ENCODE measurements around the gene ANKRD23. TPM values are rescaled to one million over a fixed set of nuclear protein-coding genes. Genes with fewer than 3 reads are reported as not detected.
"Not testable (repeated sequence)": the region's sequence is repeated elsewhere in the genome, so short reads cannot be mapped to it uniquely, and the experiment has no call there.

The ANKRD23 gene
- total RNA-seq, result 10.1 to 12.5 TPM (median 12.5 TPM) in 3 replicates

DNA sequence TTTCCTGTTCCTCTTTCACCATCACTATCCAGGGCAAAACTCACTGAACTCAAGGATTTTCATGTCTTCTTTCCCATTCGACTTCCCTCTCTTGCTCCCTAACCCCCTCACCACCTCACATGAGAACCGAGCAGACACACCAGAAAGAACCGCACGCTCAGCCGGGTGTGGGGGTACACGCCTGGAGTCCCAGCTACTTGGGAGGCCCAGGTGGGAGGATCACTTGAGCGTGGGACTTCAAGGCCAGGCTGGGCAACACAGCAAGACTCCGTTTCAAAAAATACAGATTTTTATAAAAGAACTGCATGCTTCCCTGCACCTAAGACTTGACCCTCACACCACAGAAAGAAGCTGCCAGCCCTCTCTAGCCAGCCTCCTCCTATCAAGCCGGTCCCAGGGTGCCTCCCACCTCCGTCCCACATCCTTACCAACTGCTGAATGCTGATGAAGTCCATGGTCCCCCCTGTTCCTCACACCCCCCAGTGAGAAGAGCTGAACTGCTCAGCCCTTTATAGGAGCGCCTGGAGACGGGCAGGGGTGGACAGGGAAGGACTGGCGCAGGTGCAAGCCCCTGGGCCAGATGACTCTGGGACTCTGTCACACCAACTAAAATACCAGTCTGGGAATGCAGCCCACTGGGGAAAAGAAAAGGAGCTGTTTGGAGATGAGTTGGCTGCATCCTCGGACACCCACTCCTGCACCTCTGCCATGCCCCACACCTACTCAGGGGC lies at the start of gene ANKRD23:
Gene ANKRD23 (minus strand): TSS at position 484 of the 731 bp plus-strand sequence. CDS start 29 bp downstream, at position 455.
- Mint-ChIP-seq H3K4me3 (no peak within 1 kb of the TSS), H3K4me1 (peaks cover 4% of the 10 kb centered on the region), H3K9me3 (no peaks in the 10 kb centered on the region), H3K27ac (no peak within 1 kb of the TSS), H3K27me3 (ENCODE audit: low read depth) (no peaks in the 10 kb centered on the region), H3K36me3 (peaks cover 16% of the 10 kb centered on the region)
- no peak for DNase-seq (ENCODE audit: low spot score in 2 of 2, unreplicated experiment in 2 of 2)
- TF ChIP-seq, protein P1, sequence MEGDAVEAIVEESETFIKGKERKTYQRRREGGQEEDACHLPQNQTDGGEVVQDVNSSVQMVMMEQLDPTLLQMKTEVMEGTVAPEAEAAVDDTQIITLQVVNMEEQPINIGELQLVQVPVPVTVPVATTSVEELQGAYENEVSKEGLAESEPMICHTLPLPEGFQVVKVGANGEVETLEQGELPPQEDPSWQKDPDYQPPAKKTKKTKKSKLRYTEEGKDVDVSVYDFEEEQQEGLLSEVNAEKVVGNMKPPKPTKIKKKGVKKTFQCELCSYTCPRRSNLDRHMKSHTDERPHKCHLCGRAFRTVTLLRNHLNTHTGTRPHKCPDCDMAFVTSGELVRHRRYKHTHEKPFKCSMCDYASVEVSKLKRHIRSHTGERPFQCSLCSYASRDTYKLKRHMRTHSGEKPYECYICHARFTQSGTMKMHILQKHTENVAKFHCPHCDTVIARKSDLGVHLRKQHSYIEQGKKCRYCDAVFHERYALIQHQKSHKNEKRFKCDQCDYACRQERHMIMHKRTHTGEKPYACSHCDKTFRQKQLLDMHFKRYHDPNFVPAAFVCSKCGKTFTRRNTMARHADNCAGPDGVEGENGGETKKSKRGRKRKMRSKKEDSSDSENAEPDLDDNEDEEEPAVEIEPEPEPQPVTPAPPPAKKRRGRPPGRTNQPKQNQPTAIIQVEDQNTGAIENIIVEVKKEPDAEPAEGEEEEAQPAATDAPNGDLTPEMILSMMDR (IDR thresholded peaks at IDR 0.05; ENCODE audit: unreplicated experiment), result no peak

DNA sequence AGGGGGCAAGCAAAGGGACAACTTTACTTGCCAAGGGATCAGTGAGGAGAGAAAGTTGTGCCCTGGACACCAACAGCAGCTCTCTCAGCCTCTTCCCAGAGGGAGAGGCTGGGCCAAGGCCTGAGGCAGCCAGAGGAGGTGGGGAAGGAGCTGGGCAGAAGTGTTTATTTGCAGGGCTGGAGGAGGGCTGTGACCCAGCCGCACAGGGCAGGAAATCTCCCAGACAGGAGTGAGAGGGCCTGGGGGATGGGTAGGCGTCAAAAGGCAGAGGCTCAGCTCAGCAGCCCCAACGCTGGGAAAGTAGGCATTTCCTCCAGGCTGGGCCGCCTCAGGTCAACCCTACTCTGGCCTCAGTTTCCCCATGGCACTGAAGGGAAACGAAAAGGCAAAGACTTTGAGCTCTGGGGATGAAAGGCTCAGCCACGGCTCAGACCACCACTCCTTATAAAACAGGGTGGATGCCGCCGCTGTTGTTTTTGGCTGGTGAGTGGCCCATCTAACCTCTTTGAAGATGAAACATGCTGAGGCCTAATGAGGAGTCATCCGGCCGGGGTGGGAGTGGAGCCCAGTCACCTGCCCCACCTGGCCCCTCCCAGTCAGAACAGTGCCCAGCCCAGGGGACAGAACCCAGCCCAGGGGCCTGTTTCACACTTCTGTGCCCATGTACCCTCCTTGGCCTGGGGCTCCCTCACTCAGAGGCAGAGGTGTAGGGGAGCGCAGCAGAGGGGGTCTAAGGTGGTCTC lies 47.9 kb upstream of the ANKRD23 start:
- H3K27me3 Mint-ChIP-seq (ENCODE audit: low read depth), result no peaks in the 10 kb centered on the region
- DNase-seq (ENCODE audit: low spot score in 2 of 2, unreplicated experiment in 2 of 2), result no peak
- H3K4me3 Mint-ChIP-seq, result no peak overlapping the region
- no peaks in the 10 kb centered on the region for H3K36me3 Mint-ChIP-seq
- H3K9me3 Mint-ChIP-seq, result no peaks in the 10 kb centered on the region
- peak overlapping the region; percentile 91 for H3K27ac Mint-ChIP-seq
- TF ChIP-seq, protein P1 (IDR thresholded peaks at IDR 0.05; ENCODE audit: unreplicated experiment), result no peak
- peaks cover 60% of the 10 kb centered on the region for H3K4me1 Mint-ChIP-seq

DNA sequence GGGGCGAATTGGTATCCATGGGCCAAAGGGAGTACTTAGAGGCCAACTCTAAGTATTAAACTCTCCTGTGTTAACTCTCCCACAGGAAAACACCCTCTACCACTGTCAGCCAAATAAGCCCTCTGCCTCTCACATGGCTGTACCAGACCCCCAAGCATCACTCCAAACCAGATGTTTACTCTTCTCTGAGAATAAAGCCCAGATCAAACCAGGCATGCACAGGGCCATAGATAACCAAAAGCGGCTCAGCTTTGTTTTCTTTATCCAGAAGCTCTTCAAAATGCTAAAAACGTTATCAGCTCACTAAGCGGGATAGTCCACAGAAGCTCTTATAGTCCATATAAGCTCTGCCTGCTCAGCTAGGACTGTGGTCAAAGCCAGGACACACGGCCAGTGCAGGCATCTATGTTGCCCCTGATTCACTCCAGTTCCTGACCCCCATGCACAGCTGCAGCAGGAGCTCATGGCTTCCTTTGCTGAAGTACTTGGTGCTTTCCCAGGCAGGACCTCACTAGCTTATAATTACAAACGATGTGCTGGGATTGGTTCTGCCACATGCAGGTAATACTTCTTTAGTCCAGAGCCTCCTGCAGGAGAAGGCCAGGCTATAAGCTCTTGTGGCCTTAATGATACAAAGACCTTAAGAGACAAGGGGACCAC lies 47.0 kb upstream of the ANKRD23 start:
- Mint-ChIP-seq H3K27me3 (ENCODE audit: low read depth) (no peaks in the 10 kb centered on the region), H3K9me3 (no peaks in the 10 kb centered on the region), H3K4me1 (peaks cover 61% of the 10 kb centered on the region), H3K36me3 (no peaks in the 10 kb centered on the region), H3K4me3 (no peak overlapping the region), H3K27ac (peak overlapping the region; percentile 91)
- TF ChIP-seq, protein P1 (IDR thresholded peaks at IDR 0.05; ENCODE audit: unreplicated experiment), result no peak
- no peak for DNase-seq (ENCODE audit: low spot score in 2 of 2, unreplicated experiment in 2 of 2)

DNA sequence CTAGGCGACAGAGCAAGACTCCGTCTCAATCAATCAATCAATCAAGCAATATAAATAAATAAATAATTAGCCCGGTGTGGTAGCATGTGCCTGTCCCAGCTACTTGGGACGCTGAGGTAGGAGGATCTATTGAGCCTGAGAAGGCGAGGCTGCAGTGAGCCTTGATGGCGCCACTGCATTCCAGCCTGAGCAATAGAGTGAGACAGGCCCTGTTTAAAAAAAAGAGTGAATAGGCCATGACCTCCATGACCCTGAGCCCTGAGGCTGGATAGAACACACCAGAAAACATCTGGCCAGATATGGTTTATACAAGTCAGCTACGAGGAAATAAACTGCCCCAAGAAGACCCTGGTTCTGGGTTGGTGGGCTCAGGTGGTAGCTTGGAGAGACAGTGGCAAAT lies 46.4 kb upstream of the ANKRD23 start:
- Mint-ChIP-seq H3K4me1 (peaks cover 61% of the 10 kb centered on the region), H3K27ac (peak overlapping the region; percentile 91), H3K9me3 (no peaks in the 10 kb centered on the region), H3K4me3 (no peak overlapping the region), H3K36me3 (no peaks in the 10 kb centered on the region), H3K27me3 (ENCODE audit: low read depth) (no peaks in the 10 kb centered on the region)
- TF ChIP-seq, protein P1 (IDR thresholded peaks at IDR 0.05; ENCODE audit: unreplicated experiment), result no peak
- no peak for DNase-seq (ENCODE audit: low spot score in 2 of 2, unreplicated experiment in 2 of 2)

DNA sequence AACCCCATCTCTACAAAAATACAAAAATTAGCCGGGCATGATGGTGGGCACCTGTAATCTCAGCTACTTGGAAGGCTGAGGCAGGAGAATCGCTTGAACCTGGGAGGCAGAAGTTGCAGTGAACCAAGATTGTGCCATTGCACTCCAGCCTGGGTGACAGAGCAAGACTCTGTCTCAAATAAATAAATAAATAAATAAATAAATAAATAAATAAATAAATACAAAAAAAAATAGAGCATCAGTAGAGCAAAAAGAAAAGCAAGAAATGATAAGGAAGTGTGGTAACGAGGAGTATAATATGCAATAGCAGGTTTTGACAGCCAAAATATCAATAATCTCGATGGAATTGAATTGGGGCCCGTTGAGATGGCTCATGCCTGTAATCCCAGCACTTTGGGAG lies 45.7 kb upstream of the ANKRD23 start:
- not testable (repeated sequence) for H3K27me3 Mint-ChIP-seq (ENCODE audit: low read depth); H3K4me3 Mint-ChIP-seq; H3K27ac Mint-ChIP-seq; H3K9me3 Mint-ChIP-seq; DNase-seq (ENCODE audit: low spot score in 2 of 2, unreplicated experiment in 2 of 2); H3K36me3 Mint-ChIP-seq
- H3K4me1 Mint-ChIP-seq, result peaks cover 64% of the 10 kb centered on the region

Data from mesothelial cell of epicardium (in vitro differentiated cells).